ENCODE measurements around the gene CYP2W1. TPM values are rescaled to one million over a fixed set of nuclear protein-coding genes. Genes with fewer than 3 reads are reported as not detected.
A peak's percentile ranks its signal among the peaks of the same experiment; 100 is the strongest.

The CYP2W1 gene
- polyA plus RNA-seq, 3 donors from 2014 or later = not detected

- Mint-ChIP-seq H3K4me3 (no peak overlapping the region), H3K4me1 (no peaks in the 10 kb centered on the region), H3K9me3 (peaks cover 0 to 1% (median 0%) of the 10 kb centered on the region in 6 donors), H3K27ac (no peak overlapping the region), H3K36me3 (no peaks in the 10 kb centered on the region), H3K27me3 (ENCODE audit: low read depth in 3 of 3) (peaks cover 2 to 6% (median 2%) of the 10 kb centered on the region in 3 donors)
- DNase-seq = no peak
Observed at GRCh38 chr7:986766-987751, 4.1 kb downstream of the CYP2W1 start.

- no peak overlapping the region for H3K4me3 Mint-ChIP-seq
- H3K4me1 Mint-ChIP-seq = peaks cover 0 to under 1% of the 10 kb centered on the region in 2 donors
- H3K36me3 Mint-ChIP-seq = no peaks in the 10 kb centered on the region
- DNase-seq = no peak
- H3K9me3 Mint-ChIP-seq = peaks cover 0 to 1% (median 0%) of the 10 kb centered on the region in 6 donors
- no peak overlapping the region for H3K27ac Mint-ChIP-seq
- H3K27me3 Mint-ChIP-seq (ENCODE audit: low read depth in 3 of 3) = peaks cover 2 to 6% (median 3%) of the 10 kb centered on the region in 3 donors
Observed at GRCh38 chr7:987909-988308, 4.9 kb downstream of the CYP2W1 start.

- Mint-ChIP-seq H3K4me3 (no peak overlapping the region), H3K36me3 (no peaks in the 10 kb centered on the region), H3K27ac (no peak overlapping the region), H3K27me3 (ENCODE audit: low read depth in 3 of 3) (peaks cover 2 to 9% (median 6%) of the 10 kb centered on the region in 3 donors), H3K4me1 (peaks cover 0 to 4% of the 10 kb centered on the region in 2 donors), H3K9me3 (peaks cover 0 to 1% (median 0%) of the 10 kb centered on the region in 6 donors)
- DNase-seq = no peak
Observed at GRCh38 chr7:988426-988911, 5.5 kb downstream of the CYP2W1 start.

GRCh38 chr7:988963-989529, 6.1 kb downstream of the CYP2W1 start:
- peaks cover 0 to 5% of the 10 kb centered on the region in 2 donors for H3K4me1 Mint-ChIP-seq
- no peak for DNase-seq
- no peaks in the 10 kb centered on the region for H3K36me3 Mint-ChIP-seq
- H3K9me3 Mint-ChIP-seq = peaks cover 0 to 1% (median 0%) of the 10 kb centered on the region in 6 donors
- H3K4me3 Mint-ChIP-seq = no peak overlapping the region
- H3K27ac Mint-ChIP-seq = peak overlapping the region in 1 of 6 donors; percentile 42
- peaks cover 2 to 12% (median 6%) of the 10 kb centered on the region in 3 donors for H3K27me3 Mint-ChIP-seq (ENCODE audit: low read depth in 3 of 3)

- Mint-ChIP-seq H3K36me3 (no peaks in the 10 kb centered on the region), H3K27me3 (ENCODE audit: low read depth in 3 of 3) (peaks cover under 1 to 18% (median 6%) of the 10 kb centered on the region in 3 donors), H3K9me3 (peaks cover 0 to 1% (median 0%) of the 10 kb centered on the region in 6 donors), H3K27ac (no peak overlapping the region), H3K4me1 (peaks cover 0 to 5% of the 10 kb centered on the region in 2 donors), H3K4me3 (no peak overlapping the region)
- DNase-seq = no peak
Observed at GRCh38 chr7:990352-990932, 7.5 kb downstream of the CYP2W1 start.

- H3K27me3 Mint-ChIP-seq (ENCODE audit: low read depth in 3 of 3) = peaks cover 0 to 18% (median 6%) of the 10 kb centered on the region in 3 donors
- no peak overlapping the region for H3K4me3 Mint-ChIP-seq
- H3K27ac Mint-ChIP-seq = no peak overlapping the region
- H3K36me3 Mint-ChIP-seq = no peaks in the 10 kb centered on the region
- peaks cover 0 to 5% of the 10 kb centered on the region in 2 donors for H3K4me1 Mint-ChIP-seq
- peaks cover 0 to 1% (median 0%) of the 10 kb centered on the region in 6 donors for H3K9me3 Mint-ChIP-seq
- no peak for DNase-seq
Observed at GRCh38 chr7:990933-991728, 8.2 kb downstream of the CYP2W1 start.

- no peaks in the 10 kb centered on the region for H3K36me3 Mint-ChIP-seq
- no peak overlapping the region for H3K27ac Mint-ChIP-seq
- H3K4me3 Mint-ChIP-seq = no peak overlapping the region
- no peak for DNase-seq
- H3K4me1 Mint-ChIP-seq = peaks cover 0 to 10% of the 10 kb centered on the region in 2 donors
- H3K27me3 Mint-ChIP-seq (ENCODE audit: low read depth in 3 of 3) = peaks cover 0 to 18% (median 6%) of the 10 kb centered on the region in 3 donors
- H3K9me3 Mint-ChIP-seq = peaks cover 0 to 1% (median 0%) of the 10 kb centered on the region in 6 donors
Observed at GRCh38 chr7:991729-992656, 9.0 kb downstream of the CYP2W1 start.

- Mint-ChIP-seq H3K27ac (peak overlapping the region in 1 of 6 donors; percentile 61), H3K4me1 (peaks cover 0 to 10% of the 10 kb centered on the region in 2 donors), H3K27me3 (ENCODE audit: low read depth in 3 of 3) (peaks cover 0 to 18% (median 6%) of the 10 kb centered on the region in 3 donors), H3K4me3 (peak overlapping the region in 1 of 5 donors; percentile 15), H3K9me3 (peaks cover 0 to 1% (median 0%) of the 10 kb centered on the region in 6 donors), H3K36me3 (peaks cover 0 to 2% (median 2%) of the 10 kb centered on the region in 3 donors)
- DNase-seq = peak; percentile 86 to 91 (median 89)
Observed at GRCh38 chr7:992709-993607, 10.0 kb downstream of the CYP2W1 start.

GRCh38 chr7:994592-995308, 11.8 kb downstream of the CYP2W1 start:
- Mint-ChIP-seq H3K27me3 (ENCODE audit: low read depth in 3 of 3) (peaks cover 0 to 16% (median 4%) of the 10 kb centered on the region in 3 donors), H3K4me3 (no peak overlapping the region), H3K36me3 (peaks cover 0 to 5% (median 4%) of the 10 kb centered on the region in 3 donors), H3K9me3 (no peaks in the 10 kb centered on the region), H3K27ac (no peak overlapping the region), H3K4me1 (peaks cover 0 to 10% of the 10 kb centered on the region in 2 donors)
- DNase-seq = no peak

GRCh38 chr7:995571-995970, 12.6 kb downstream of the CYP2W1 start:
- Mint-ChIP-seq H3K9me3 (no peaks in the 10 kb centered on the region), H3K27ac (no peak overlapping the region), H3K36me3 (peaks cover 0 to 5% (median 4%) of the 10 kb centered on the region in 3 donors), H3K4me1 (peaks cover 0 to 10% of the 10 kb centered on the region in 2 donors), H3K4me3 (no peak overlapping the region), H3K27me3 (ENCODE audit: low read depth in 3 of 3) (peaks cover 4 to 19% (median 5%) of the 10 kb centered on the region in 3 donors)
- no peak for DNase-seq
